ENCODE results near the gene MAPKAPK3. TPM values are rescaled to one million over a fixed set of nuclear protein-coding genes. Genes with fewer than 3 reads are reported as not detected.

The MAPKAPK3 gene
- 14.8 TPM for polyA plus RNA-seq (2013, experiment 1 of 2; ENCODE audit: insufficient read length)
- polyA plus RNA-seq (2013, experiment 2 of 2; ENCODE audit: insufficient read length): 13.8 TPM

DNA sequence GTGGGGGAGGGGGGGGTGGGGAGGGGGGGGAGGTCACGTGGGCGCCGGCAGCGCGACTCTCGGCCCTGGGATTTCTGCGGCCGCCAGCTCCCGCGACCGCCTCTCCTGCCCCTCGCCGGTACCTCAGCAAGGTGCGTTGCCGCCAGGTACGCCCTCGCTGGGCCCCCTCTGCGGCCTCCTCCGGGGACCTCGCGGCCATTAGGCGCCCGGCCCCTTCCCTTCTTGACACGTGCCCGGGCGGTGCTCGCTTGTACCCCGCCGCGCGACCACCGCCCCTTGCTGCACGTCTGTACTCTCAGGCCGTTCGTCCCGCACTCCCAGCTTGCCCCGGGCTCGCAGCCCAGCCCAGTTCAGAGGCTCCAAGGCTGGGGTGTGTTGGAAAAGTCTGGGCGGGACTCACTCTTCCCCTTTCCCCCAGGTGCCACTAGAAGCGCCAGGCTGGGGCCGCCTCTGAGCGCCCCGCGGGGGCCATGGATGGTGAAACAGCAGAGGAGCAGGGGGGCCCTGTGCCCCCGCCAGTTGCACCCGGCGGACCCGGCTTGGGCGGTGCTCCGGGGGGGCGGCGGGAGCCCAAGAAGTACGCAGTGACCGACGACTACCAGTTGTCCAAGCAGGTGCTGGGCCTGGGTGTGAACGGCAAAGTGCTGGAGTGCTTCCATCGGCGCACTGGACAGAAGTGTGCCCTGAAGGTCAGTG lies at the start of gene MAPKAPK3:
MAPKAPK3 (plus strand) TSS at position 56 of the 696 bp plus-strand sequence; CDS start at position 471, 415 bp downstream.
- DNase-seq: no peak

DNA sequence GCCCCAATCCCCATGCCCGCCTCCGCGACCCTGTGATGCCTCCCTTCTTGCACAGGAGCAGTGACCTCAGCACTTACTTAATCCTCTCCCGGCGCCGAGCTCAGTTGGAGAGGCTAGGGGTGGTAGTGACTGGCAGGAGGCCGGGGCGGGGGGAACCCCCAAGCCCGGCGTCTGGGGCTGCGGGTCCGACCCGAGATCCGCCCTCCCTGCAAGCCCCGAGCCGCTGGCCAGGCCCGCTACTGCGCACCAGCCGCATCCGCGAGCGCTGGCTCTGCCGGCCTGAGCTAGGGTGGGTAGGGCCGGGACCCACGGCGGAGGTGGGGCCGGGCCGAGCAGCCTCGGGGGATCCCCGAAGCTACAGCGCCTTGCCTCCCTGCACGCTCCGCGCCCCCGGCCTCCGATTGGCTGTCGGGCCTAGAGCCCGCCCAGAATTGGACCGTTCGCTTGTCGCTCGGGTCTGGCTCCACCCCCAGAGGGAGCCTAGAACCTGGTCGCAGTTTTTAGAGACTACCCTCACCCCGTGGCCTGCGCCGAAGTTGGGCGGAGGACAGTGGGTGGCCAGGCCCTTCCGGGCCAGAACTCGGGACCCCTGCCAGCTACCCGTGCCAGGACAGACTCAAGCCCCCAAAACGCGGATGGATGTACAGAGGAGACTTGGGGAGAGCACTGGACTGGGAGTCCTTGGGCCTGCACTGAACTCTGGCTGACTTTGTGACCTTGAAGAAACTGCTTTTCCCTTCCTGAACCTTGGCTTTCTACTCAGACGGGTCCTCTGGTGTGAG lies 49.4 kb upstream of the MAPKAPK3 start, which contains the start of gene C3orf18:
C3orf18 (minus strand) TSS at position 362 of the 782 bp plus-strand sequence. CDS start 2,048 bp downstream, outside the sequence.
- DNase-seq: peak; percentile 90

DNA sequence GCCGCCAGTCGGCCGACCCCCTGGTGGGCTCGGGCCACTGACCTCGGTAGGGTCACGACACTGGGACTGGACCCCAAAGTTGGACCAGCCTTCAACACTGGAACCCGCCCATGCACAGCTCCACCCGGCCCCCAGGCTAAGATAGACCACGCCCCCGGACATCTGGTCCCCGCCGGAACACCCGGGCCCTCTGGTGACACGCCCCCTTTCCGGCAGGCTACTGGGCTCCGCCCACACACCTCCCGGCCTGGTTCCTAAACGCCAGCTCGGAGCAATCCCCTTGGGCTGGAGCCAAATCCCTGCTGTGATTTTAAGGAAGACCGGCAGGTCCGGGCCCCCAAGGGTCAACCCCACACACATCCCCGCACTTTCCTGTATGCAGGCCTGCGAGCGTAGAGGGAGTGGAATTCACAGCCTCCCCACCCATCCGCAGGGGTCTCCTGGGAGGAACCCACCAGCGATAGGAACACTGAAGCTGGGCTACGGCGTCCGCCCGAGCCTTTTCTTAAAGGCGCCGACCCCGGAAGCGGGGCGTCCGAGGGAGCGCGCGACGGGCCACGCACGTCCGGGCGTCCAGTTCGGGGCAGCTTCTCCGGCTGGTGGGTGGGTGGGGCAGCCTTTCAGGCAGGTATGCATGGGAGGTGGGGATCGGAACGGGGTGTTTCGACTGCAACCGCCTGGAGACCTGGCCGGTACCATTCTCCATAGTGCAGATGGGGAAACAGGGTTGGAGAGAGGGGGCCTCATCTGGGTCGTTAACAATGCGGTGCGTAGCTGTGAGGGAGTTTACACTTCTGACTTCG lies 47.8 kb upstream of the MAPKAPK3 start, which contains the start of gene HEMK1:
HEMK1 (plus strand) TSS at position 576 of the 803 bp plus-strand sequence. CDS start 1,583 bp downstream, outside the sequence.
- DNase-seq: peak; percentile 95

DNA sequence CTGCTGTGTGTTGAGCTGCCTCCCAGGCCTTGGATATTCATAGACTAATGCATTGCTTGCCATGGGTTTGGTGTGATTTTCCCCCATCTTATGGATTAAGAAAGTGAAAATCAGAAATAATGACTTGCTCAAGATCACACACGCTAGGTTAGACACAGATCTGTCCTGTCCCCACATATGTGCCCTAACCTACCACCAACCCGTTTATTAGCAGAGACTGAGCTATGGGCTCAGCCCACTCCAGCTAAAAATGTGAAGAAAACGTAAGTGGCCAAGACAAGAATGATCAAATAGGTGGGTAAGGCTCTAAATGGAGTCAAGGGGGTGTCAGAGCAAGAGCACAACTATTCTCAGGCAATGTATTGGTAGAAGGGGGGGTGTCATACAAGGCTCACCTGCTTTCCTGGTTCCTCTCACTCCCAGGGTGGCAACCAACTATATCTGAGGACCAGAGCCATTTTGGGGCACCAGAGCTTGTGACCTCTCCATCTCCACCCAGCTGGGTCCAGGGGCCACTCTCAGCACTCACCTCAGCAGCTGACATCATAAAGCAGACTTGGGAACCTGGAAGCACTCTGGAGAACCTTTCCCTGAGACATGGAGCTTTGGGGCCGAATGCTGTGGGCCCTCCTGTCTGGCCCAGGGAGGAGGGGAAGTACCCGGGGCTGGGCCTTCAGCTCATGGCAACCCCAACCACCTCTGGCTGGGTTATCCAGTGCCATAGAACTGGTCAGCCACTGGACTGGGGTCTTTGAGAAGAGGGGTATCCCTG lies 46.3 kb upstream of the MAPKAPK3 start:
- DNase-seq: no peak

DNA sequence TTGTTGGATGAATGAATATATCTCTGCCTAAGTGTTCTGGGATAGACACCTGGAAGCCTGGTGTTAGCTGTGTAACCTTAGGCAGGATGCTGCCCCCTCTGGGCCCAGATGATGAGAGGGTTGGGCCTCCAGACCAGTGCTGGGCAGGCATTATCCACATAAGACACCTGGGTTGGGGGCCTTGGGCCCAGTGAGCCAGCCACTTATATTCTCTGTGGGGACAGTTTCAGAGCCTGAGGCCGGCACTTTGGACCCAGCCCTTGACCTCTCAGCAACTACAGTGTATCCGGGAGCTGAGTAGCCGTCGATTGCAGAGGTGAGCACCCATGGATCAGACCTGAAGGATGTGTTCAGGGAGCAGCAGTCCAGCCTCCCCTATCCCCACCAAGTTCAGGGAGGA lies 45.5 kb upstream of the MAPKAPK3 start:
- DNase-seq: no peak

DNA sequence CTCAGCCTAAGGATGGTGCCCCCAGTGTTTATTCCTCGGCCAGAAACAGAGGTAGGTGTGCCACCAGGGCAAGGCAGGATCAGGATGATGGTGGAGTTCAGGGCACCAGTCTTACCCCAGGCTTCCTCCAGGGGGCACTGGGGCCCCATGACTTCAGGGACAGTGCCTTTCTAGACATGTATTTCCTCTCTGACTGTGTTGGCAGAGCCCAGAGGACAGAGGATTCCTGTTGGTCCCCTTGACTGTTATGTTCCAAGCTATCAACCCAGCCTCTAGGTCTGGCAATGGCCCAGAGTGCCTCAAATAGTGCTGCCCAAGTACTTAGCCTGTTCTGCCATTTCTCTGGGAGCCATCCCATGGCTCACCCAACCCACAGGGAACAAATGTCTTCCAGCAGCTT lies 44.8 kb upstream of the MAPKAPK3 start:
- peak; percentile 61 for DNase-seq

DNA sequence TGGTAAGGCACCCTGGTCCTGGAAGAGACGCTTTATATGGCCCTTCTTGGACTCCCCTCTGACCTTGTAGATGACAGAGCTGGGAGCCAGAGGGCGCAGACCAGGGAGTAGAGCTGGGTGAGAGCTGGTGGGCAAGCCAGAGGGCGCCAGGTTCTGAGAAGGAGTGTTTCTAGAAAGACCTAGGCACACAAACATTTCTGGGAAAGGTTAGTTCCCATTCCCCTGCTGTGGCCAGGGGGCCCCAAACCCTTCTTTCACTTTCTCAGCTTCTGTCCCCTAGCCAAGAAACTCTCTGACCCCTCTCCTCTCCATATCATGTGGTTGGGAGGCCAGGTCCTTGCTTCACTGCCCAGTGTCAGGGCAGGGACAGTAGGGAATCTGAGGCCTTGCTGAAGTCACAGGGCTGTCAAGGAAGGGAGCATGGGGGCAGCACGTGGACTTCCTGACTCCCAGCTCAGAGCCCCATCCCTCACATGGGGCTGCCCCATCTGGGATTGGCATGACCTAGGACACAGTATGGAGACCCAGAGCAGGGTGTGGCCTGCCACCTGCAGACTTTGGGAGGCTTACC lies 44.1 kb upstream of the MAPKAPK3 start:
- no peak for DNase-seq

DNA sequence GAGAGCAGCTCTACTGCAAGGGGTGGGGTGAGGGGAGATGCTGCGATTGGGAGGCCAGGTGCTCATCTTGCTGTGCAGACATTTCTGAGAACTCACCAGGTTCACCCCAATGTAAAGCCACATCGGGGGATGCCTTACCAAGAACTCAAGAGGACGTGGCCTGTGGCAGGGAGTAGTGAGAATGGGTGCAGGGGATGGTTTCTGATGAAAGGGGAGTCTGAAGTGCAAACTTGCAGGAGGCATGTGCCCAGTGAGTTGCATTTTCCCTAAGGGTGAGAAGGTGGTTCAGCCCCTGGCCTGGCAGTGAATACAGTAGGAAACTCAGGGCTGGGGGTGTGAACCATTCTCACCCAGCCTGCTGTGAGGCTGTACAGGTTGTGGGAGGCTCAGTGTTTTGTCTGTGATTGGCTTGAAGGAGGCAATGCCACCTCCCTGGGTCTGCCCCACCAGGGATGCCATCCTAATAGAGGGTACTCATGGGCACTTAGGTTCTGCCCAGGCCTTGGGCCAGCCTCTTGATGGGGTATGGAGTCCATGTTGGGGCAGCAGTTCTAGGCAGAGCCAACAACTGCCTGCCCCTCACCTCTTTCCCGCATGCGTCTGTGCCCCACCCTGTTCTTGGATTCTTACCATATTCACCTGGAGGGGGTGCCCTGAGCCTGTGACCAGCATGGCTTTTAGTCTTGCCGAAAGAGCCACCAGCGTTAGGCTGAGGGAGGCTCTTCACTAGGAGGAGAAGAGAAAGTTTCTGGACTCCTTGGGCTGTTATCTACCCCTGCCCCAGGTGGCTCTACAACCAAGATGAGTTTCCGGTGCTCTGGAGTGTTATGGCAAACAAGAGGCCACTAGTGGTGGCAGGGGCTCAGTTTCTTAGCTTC lies 43.1 kb upstream of the MAPKAPK3 start:
- DNase-seq: no peak

DNA sequence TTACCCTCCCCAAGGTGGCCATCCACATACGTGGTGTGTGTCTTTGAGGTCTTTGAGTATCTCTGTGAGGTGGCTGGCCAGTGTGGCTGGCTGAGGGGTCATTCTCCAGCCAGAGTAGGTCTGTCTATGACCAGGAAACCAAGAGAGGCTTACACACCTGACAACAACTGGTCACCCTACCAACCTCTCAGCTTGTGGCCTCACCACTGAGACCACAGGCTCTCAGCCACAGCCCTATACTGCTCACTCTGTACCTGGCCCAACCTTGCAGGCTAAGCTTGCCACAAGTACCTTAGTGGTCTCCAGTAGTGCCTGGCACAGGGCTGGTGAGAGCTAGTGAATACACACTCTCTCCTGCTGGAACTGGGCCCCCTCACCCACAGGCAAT lies 42.5 kb upstream of the MAPKAPK3 start:
- no peak for DNase-seq

DNA sequence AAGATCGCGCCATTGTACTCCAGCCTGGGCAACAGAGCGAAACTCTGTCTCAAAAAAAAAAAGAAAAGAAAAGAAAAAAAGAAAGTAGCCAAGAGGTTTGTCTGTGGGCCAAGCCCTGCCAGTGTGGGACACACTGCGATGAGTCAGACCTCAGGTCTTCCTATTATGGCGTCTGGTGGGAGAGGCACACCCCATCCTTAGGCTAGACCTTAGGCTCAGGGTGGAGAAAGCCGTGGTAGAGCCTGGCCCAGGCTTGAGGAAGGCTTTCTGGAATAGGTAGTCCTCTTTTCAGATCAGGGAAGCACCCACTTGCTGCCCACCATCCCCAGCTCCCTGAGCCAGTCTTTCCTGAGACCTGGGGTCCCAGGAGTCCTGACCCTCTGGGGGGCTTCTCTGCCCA lies 41.6 kb upstream of the MAPKAPK3 start:
- no peak for DNase-seq

DNA sequence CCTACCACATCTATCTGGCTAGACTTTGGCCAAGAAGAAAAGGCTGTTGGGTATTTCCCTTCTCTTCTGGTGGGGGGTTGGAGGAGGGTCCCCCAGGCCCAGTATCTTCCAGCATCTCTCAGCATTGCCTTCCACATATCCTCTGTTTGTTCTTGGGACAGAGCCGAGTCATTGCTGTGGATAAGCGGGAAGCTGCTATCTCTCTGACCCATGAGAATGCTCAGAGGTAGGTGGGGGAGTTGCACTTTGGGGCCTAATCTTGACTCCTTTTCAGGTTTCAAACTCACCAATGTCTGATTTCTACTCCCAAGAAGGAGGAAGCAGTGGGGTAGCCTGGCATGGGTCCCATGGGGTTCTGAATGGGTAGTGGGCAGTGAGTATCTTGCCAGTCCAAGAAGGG lies 39.6 kb upstream of the MAPKAPK3 start:
- no peak for DNase-seq

DNA sequence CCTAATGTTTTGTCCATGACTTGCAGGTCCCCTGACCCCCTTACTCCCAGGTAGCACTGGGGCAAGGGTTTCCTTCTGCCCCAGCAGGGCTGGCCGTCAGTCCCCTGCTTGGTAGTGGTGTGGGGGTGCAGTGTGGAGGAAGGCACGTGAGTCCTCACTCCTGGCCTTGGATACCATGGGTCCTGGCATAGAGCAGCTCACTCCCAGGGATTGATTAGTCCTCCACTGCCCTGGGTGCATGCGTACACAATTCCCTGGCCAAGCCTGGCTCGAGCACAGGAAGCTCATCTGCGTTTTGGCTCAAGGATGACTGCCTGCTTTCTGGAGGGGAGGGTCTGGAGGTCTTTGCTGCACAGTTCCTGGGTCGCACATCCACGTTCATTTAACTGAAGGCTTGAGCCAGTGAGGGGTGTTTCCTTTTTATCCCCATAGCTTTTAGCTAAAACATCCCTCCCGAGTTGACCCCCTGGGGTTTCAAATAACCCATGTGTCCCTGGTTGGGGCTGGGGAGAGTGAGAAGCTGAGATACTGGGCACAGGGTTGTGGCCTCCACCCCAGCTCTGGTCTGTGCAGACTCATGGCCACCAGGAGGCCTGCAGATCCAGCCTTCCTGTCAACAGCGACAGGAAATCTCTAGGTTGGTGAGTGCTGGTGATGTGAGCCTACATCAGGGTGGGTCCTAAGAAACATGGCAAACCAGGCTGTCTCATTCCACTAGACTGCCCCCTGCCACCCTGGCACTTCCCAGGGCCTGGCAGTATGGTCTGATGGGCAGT lies 36.1 kb upstream of the MAPKAPK3 start:
- no peak for DNase-seq

DNA sequence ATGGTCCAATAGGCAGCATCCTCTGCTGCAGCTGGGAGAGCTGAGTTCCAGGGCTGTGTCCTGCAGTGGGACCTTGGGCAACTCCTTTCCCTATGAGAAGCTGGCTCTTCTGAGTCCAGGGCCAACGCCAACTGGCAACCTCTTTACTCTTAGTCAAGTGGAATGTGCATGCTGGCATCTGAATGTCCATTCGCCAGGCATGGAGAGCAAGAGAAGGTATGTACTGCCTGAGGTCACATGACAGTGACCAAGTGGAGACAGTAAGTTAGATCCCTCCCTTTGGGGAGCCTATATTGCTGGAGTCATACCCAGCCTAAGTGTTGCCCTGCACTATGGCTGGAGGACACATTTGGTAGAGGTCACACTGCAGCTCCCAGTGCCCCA lies 35.5 kb upstream of the MAPKAPK3 start:
- no peak for DNase-seq

DNA sequence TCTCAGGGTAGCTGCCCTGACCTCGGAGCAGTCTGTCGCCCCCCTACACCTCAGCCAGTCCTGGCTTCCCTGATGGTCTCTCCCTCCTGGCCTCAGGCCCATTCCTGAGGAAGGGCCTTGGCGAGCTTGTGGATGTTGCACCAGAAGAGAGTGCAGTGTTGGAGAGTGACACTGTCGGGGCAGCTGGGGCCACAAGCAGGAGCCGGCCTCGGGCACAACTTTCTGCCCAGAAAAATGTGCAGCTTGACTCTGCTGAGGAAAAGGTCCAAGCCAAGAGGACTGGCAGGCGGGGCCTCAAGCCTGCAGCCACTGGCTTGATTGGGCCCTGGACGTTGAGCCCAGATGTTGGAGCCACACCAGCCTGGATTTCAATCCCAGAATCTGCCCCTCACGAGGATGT lies 34.9 kb upstream of the MAPKAPK3 start:
- no peak for DNase-seq

DNA sequence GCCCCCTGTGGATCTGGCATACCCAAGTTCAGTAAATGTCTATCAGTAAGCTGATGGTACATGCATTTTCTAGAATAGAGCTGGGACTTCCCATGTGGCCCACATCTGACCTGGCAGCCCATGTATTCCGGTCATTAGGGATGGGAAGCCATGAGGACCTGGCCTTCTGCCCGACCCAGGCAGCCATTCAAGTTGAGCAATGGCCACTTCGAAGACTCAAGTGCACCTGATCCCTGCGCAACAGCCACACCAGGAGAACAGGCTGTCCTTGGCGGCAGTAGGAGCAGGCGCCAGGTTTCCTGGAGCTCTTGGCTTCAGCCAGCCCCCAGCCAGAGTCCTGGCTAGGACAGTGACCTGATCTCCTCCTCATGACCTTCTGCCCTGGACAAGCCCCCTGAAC lies 33.1 kb upstream of the MAPKAPK3 start:
- DNase-seq: no peak

DNA sequence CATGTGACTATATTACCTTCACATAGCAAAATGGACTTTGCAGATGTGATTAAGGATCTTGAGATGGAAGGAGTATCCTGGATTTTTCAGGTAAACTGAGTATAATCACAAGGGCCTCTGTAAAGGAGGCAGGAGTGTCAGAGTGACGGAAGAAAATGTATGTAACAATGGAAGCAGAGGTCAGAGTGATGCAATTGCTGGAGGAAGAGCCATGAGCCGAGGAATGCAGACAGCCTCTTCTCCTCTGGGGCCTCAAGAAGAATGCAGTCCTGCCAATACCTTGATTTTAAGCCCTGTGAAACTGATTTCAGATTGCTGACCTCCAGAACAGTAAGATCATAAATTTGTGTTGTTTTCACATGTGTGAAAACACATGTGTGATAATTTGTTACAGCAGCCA lies 32.6 kb upstream of the MAPKAPK3 start:
- DNase-seq: peak; percentile 45

DNA sequence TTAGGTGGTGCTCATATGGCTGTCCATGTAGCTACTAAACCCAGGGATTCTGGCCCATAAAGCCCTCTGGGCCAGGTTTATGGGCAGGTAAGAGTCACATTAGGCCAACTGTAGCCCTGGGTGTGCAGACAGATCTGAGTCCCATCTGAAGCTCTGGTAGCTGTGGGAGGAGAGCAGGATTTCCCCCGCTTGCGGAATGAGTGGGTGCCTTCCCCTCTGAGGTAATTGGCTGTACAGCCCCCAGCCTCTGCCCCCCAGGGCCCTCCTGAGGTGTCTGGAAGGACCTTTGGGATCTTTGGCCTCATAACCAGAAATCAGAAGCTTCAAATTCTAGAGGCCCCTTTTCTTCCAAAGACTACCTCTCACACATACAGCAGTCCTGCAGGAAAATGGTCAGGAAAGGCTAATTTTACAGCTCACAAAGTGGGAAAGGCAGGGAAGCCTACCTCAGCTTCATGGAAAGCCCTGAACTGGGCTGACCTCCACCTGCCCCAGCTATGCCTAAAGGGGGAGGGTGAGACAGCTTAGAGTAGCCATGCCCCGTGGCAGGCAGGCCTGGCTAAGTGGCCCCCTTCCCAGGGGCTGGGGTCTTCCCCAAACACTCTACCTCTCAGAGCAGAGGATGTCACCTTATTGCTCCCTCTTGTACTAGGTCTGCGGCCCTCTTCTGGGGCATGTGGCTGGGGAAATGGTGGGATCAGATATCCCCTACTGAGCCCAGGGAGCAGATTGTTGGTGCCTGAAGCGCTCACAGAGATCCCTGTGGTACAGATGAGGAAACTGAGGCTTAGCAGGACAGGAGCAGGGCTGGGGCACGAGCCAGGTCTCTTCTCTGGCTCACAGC lies 30.8 kb upstream of the MAPKAPK3 start:
- no peak for DNase-seq

DNA sequence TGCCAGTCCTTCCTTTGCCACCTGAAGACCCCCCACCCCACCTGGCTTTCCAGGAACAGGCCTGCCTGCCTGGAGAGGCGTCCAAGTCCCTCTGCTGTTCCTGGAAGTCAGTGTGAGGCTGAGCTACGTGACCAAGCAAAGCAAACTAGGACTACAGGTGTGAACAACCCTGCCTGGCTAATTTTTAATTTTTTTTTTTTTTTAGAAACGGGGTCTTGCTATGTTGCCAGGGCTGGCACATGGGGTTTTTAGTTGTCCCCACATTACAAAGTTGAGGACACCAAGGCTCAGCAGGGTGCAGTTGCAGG lies 30.2 kb upstream of the MAPKAPK3 start:
- no peak for DNase-seq

DNA sequence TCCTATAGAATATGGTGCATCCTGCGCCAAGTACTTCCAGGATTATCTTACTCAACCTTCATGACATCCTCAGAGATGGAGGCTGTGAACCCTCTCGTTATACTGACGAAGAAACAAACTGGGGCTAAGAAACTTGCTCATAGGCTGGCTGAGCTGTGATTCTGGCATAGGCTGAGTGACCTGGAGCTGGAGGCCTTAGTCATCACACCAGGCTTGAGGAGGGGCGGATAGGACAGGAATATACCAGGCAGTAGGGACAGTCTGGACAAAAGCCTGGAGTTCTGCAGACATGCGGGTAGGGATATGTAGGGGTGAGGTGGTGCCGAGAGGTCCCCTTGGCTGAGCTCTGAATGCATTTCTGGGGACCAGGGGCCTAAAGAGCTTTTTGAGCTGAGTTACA lies 29.6 kb upstream of the MAPKAPK3 start:
- DNase-seq: no peak

All from fibroblast of skin of abdomen (primary cell).